PC-3 (cell line): ENCODE results near the gene TSNAX. TPM values are rescaled to one million over a fixed set of nuclear protein-coding genes. Genes with fewer than 3 reads are reported as not detected.

Experiments used
- ATAC-seq: fragments of 200-7000 bp; cut with Tn5 transposase; 2 replicates; pipeline ENCODE4 v1.9.1; 2020; ENCODE audit warnings: mild to moderate bottlenecking, moderate library complexity
- BruUV-seq: library from RNA; stranded (reverse); fragments of 400-500 nt; replicated peaks from 2 replicates; lab custom pipeline; 2021; lab: Mats Ljungman, UMichigan
- CTCF ChIA-PET: fragments of 300-600 bp; sonication (Branson Sonifier 250); formaldehyde crosslinking; loops from one replicate; lab custom pipeline; 2022; ENCODE audit warnings: antibody characterized with exemption; lab: Charles Lee
- POLR2A ChIA-PET: fragments of 300-600 bp; sonication (Branson Sonifier 250); formaldehyde crosslinking; loops from one replicate; lab custom pipeline; 2022; ENCODE audit warnings: antibody characterized with exemption; ENCODE audit not compliant: unreplicated experiment; lab: Charles Lee
- DNase-seq: peaks from one replicate; pipeline ENCODE4 v3.0.0-alpha.2; 2015
- H2AFZ ChIP-seq: fragments of 300-600 bp; sonication (generic); 2 replicates; pipeline ENCODE4 v1.6.0; 2016; ENCODE audit warnings: antibody characterized with exemption, low read length
- H3F3A ChIP-seq: fragments of 300-600 bp; sonication (generic); one replicate; pipeline ENCODE4 v1.6.0; 2017; ENCODE audit warnings: antibody characterized with exemption, low read length, control low read depth, mild to moderate bottlenecking; ENCODE audit not compliant: unreplicated experiment
- H3K27ac ChIP-seq: fragments of 300-600 bp; sonication (generic); 2 replicates; pipeline ENCODE4 v1.5.1; 2016; ENCODE audit warnings: mild to moderate bottlenecking, low read length
- H3K27me3 ChIP-seq: fragments of 300-600 bp; sonication (generic); 2 replicates; pipeline ENCODE4 v1.6.1; 2016; ENCODE audit warnings: low read length, mixed read lengths
- H3K36me3 ChIP-seq: fragments of 300-600 bp; sonication (generic); 2 replicates; pipeline ENCODE4 v1.6.1; 2016; ENCODE audit warnings: low read depth, mixed run types, low read length, mixed read lengths
- H3K4me1 ChIP-seq: fragments of 300-600 bp; sonication (generic); 2 replicates; pipeline ENCODE4 v1.5.1; 2016; ENCODE audit warnings: low read length; ENCODE audit not compliant: insufficient read depth
- H3K4me2 ChIP-seq: fragments of 300-600 bp; sonication (generic); 2 replicates; pipeline ENCODE4 v1.6.0; 2016; ENCODE audit warnings: low read length
- H3K4me3 ChIP-seq: fragments of 300-600 bp; sonication (generic); 2 replicates; pipeline ENCODE4 v1.5.1; 2016; ENCODE audit warnings: mild to moderate bottlenecking, low read length, mixed read lengths
- H3K79me2 ChIP-seq: fragments of 300-600 bp; sonication (generic); 2 replicates; pipeline ENCODE4 v1.6.1; 2017; ENCODE audit warnings: low read length, mixed read lengths
- H3K9ac ChIP-seq: fragments of 300-600 bp; sonication (generic); 2 replicates; pipeline ENCODE4 v1.6.0; 2016; ENCODE audit warnings: mild to moderate bottlenecking, low read length
- H3K9me2 ChIP-seq: fragments of 300-600 bp; sonication (generic); replicated peaks from 2 replicates; pipeline ENCODE4 v1.6.1; 2016; ENCODE audit warnings: mixed run types, low read length, mixed read lengths
- H3K9me3 ChIP-seq: fragments of 300-600 bp; sonication (generic); 2 replicates; pipeline ENCODE4 v1.6.1; 2016; ENCODE audit warnings: low read length, mixed read lengths
- H4K20me1 ChIP-seq: fragments of 300-600 bp; sonication (generic); 2 replicates; pipeline ENCODE4 v1.6.1; 2016; ENCODE audit warnings: low read length, mixed read lengths
- EZH2 ChIP-seq: fragments of 300-600 bp; sonication (generic); IDR thresholded peaks from one replicate; pipeline ENCODE4 v1.6.1; 2017; ENCODE audit warnings: antibody characterized with exemption, mild to moderate bottlenecking, low read length; ENCODE audit not compliant: unreplicated experiment
- EZH2phosphoT487 ChIP-seq: fragments of 300-600 bp; sonication (generic); IDR thresholded peaks from 2 replicates; pipeline ENCODE4 v1.6.1; 2018; ENCODE audit warnings: mild to moderate bottlenecking, antibody characterized with exemption, low read length, borderline replicate concordance
- intact Hi-C: fragments of 100-400 bp; cut with micrococcal nuclease; formaldehyde crosslinking; loops from 2 replicates; pipeline ENCODE4 v1.9.0; 2023
- total RNA-seq: library from RNA; depleted of rRNA; stranded (reverse); fragments of >200 nt; gene quantifications from 2 replicates; pipeline ENCODE4 v1.2.3, GENCODE V29; 2014
- TF ChIP-seq, protein P1 (sequence below): fragments of 300-600 bp; sonication (generic); conservative IDR thresholded peaks from 2 replicates; pipeline ENCODE4 v1.5.1; 2017; ENCODE audit warnings: antibody characterized with exemption, low read depth, mild to moderate bottlenecking, low read length

The TSNAX gene
- total RNA-seq, 1 experiment from 2014 or later, result 33.1 TPM

DNA sequence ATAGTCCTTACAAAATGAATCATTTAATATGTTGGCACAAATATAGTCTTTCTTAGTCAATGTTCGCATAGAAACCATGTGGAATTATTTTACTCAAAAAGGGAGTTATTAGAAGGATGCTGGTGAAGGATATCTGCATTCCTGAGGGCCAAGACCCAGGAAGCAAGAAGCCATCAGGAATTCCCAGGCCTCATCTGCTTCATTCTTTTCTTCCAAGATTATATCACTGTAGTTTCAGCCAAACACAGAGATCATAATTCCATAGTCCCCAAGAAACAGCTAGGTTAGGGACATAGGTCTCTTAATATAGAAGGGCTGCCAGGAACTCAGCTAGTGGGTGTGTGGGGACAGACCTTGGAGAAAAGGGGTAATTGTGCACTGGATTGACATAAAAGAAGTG lies 69.5 kb downstream of the TSNAX start:
- BruUV-seq, result no TSS peak
- TF ChIP-seq, protein P1, sequence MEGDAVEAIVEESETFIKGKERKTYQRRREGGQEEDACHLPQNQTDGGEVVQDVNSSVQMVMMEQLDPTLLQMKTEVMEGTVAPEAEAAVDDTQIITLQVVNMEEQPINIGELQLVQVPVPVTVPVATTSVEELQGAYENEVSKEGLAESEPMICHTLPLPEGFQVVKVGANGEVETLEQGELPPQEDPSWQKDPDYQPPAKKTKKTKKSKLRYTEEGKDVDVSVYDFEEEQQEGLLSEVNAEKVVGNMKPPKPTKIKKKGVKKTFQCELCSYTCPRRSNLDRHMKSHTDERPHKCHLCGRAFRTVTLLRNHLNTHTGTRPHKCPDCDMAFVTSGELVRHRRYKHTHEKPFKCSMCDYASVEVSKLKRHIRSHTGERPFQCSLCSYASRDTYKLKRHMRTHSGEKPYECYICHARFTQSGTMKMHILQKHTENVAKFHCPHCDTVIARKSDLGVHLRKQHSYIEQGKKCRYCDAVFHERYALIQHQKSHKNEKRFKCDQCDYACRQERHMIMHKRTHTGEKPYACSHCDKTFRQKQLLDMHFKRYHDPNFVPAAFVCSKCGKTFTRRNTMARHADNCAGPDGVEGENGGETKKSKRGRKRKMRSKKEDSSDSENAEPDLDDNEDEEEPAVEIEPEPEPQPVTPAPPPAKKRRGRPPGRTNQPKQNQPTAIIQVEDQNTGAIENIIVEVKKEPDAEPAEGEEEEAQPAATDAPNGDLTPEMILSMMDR, result no peak
- TF ChIP-seq EZH2, result no peak
- no peak for TF ChIP-seq EZH2phosphoT487
- ChIA-PET CTCF (no interaction called here), POLR2A (no interaction called here)
- Histone ChIP-seq H2AFZ (no peak overlapping the region), H3K9me3 (no peaks in the 10 kb centered on the region), H3K79me2 (no peaks in the 10 kb centered on the region), H3K9me2 (no peaks in the 10 kb centered on the region), H3K36me3 (no peaks in the 10 kb centered on the region), H3F3A (no peaks in the 10 kb centered on the region), H4K20me1 (no peaks in the 10 kb centered on the region), H3K27ac (no peak overlapping the region), H3K4me1 (peaks cover 9% of the 10 kb centered on the region), H3K4me2 (no peak overlapping the region), H3K27me3 (no peaks in the 10 kb centered on the region), H3K9ac (no peak overlapping the region), H3K4me3 (no peak overlapping the region)
- no peak for DNase-seq
- ATAC-seq, result no peak
- intact Hi-C loops, result no loop called here

DNA sequence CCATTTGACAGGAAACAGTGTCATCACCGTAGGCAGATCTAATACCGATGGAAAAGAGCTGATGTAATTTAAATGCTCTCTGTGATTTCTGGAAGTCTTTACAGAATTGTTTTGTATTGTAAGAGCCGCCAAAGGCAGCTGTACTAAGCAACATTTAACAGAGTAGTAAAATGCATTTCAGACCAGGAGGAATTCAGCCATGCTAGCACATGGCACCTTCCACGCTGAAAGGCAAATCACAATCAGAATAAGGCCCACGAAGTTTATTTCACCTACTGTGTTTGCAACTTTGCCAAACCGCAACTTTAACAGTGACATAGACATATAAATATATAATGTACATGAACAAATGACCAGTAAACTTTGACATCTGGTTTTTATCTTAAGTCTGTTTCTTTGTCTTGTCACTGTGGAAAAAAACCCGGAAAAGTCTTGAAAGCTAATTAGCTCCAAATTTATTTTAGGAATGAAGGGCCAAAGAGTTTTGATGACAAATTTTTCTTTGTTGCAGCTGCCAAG lies 72.0 kb downstream of the TSNAX start:
- no TSS peak for BruUV-seq
- Histone ChIP-seq H3K9me2 (no peaks in the 10 kb centered on the region), H3K79me2 (no peaks in the 10 kb centered on the region), H3K9ac (no peak overlapping the region), H3K4me2 (no peak overlapping the region), H3K27me3 (no peaks in the 10 kb centered on the region), H3K27ac (no peak overlapping the region), H3F3A (no peaks in the 10 kb centered on the region), H3K36me3 (no peaks in the 10 kb centered on the region), H3K9me3 (no peaks in the 10 kb centered on the region), H4K20me1 (no peaks in the 10 kb centered on the region), H3K4me3 (no peak overlapping the region), H3K4me1 (peaks cover 9% of the 10 kb centered on the region), H2AFZ (0 out of 2 replicates have a peak overlapping the region, but pooled peaks have one; percentile 8)
- ChIA-PET CTCF (interaction anchor here (0.7 kb wide), 1 partner anchor 16 kb away, joined by 4 read pairs; no protein-coding TSS in a partner anchor), POLR2A (no interaction called here)
- intact Hi-C loops, result loop anchor here (5.0 kb wide), 2 partner anchors 68 to 358 kb away; partner anchors contain the start of gene GNPAT
- TF ChIP-seq EZH2phosphoT487 (no peak), EZH2 (no peak)
- TF ChIP-seq, protein P1, result no peak
- DNase-seq, result no peak
- ATAC-seq, result no peak
